GM12874 (cell line): ENCODE data around the gene REXO1.

Experiments
- TF ChIP-seq, protein P1 (sequence below): IDR thresholded peaks from 2 replicates; pipeline ENCODE4 v1.5.1; 2011; ENCODE audit warnings: low read depth, mild to moderate bottlenecking, control low read depth, low read length, moderate library complexity; ENCODE audit not compliant: insufficient read depth

The REXO1 gene

DNA sequence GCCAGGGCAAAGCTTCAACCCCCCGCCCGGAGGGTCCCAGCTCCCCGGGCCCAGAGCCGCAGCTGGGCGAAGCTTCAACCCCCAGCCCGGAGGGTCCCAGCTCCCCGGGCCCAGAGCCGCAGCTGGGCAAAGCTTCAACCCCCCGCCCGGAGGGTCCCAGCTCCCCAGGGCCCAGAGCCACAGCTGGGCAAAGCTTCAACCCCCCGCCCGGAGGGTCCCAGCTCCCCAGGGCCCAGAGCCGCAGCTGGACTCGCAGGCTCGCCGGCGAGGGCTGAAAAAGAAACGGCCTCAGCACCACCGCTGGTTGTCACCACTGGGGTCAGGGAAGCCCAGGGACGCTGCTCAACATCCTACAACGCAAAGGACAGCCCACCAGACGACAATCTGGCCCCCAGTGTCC is 5.2 kb downstream of the REXO1 start:
- TF ChIP-seq, protein P1, sequence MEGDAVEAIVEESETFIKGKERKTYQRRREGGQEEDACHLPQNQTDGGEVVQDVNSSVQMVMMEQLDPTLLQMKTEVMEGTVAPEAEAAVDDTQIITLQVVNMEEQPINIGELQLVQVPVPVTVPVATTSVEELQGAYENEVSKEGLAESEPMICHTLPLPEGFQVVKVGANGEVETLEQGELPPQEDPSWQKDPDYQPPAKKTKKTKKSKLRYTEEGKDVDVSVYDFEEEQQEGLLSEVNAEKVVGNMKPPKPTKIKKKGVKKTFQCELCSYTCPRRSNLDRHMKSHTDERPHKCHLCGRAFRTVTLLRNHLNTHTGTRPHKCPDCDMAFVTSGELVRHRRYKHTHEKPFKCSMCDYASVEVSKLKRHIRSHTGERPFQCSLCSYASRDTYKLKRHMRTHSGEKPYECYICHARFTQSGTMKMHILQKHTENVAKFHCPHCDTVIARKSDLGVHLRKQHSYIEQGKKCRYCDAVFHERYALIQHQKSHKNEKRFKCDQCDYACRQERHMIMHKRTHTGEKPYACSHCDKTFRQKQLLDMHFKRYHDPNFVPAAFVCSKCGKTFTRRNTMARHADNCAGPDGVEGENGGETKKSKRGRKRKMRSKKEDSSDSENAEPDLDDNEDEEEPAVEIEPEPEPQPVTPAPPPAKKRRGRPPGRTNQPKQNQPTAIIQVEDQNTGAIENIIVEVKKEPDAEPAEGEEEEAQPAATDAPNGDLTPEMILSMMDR = no peak

DNA sequence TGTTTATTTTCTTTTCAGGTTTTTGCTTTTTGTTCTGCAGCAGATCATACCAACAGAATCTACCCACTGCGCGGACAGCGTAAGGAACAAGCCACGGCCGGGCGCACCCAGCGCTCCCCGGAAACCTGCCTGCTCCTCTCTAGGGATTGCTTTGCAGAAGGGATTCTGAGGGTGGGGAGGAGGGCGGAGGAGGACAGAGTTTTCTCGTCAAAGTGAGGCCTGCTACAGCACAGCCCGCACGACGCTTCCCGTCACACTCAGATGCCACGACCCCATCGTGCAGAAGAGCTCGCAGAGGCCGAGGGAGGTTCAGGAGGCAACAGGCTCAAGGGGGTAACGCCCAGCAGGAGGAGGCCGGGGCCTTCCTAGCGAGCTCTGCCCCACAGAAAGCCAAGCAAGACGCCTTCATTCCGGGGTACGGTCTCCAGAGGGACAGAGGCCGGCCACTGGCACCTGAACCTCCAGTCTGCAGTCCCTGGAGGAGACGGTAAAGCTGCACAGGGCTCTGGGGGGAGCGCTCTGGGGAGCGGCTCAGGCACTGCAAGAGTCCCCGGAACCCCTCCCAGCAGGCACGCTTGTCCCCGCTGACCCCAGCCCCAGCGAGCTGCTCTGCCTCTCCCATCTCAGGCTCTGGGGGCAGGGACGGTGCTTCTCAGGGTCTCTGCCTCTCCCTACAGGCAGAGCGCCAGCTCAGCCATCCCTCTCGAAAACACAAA is 6.9 kb downstream of the REXO1 start:
- TF ChIP-seq, protein P1 = no peak

DNA sequence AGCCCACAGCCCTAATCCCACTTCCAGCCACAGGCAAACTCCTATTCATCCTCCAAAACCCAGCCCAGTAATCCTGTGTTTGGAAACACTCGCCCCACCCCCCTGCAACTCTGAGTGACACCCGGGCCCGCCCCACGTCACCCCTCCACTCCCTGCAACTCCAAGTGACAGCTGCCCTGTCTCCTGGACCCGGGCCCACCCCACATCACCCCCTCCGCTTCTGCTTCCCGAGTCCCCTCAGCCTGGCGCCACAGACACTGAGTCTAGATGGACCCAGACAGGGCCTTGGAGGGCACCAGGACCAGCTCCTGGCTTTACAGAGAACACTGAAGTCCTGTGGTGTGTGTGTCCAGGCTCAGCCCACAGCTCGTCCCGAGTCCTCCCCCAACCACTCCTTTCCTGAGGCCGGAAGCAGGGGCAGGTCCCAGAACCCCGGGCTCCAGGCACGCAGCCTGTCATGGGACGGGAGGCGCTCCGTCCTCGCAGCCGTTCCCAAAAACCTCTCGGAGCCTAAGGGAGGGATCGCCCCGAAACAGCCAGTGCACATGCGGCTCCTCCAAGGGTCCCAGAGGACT is 7.7 kb downstream of the REXO1 start:
- TF ChIP-seq, protein P1 = no peak

DNA sequence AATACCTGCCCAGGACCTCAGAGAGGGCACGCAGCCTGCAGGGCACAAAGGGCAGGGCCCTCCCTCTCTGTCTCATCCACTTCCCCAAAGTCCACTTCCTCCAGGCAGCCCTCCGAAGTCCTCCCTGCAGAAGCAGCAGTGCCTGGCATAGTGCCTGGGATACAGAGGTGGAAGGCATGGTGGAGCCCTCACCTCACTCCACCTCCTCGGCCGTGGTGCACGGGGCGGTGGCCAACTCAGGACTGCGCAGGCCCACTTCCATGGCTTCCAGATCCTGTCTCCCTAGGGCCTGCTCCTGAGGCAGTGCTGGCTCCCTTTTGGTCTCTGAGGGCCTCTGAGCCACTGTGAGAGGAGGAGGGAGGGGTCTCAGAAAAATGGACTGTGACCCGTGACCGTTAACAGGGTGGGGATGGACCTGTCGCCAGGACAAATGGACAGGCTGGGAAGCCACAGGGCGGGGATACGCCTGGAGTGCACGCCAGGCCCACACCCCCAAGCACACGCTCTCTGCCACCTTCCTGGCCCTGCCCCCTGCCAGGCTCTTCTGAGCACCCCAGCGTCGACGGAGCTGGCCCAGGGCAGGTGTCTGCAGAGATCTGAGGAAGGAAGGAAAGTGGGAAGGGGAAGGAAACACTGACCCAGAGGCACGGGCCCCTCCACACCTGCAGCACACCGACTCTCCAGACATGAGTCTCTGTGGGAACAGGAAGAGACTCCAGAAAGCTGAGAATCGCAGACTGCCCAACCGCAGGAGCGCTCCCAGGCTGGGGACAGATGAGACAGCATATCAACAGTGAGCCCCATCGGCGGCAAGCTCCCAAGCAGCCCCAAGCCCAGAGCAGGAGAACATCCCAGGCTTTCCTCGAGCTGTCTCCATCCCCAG is 8.4 kb downstream of the REXO1 start:
- TF ChIP-seq, protein P1 = no peak

DNA sequence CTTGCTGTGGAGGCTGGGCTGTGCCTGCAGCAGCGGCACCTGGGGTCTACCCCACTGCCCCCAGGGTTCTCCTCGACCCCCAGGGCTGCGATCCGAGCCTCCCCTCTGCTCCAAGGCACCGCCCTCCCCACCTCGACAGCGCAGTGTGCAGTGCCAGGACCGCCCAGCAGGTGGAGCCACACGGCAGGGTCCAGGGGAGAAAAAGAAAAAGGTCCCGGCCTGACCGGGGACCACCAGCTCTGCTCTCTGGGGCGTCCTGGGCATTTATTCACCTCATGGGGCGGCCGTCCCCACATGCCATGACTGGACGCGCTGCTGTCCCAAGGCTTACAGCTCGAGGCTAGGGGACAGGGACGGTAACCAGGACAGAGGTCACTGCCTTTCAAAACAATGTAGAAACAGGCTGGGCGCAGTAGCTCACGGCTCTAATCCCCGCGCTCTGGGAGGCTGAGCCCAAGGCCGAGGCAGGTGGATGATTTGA is 10.6 kb downstream of the REXO1 start:
- TF ChIP-seq, protein P1 = peak; percentile 95

DNA sequence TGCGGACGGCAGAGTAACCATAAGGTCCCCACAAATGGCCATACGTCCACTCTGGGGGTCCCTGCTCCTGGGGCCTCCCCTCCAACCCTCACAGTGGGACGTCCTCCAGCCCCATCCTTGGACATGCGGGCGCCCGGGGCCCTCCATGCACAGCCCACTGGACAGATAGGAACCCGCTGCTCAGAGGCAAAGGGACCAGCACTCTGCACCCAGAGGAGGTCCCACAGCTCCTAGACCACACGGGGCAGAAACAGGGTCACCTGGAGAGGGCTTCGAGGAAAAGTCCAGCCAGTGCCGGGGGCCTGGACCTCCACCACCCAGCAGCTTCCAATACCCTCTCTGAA is 11.1 kb downstream of the REXO1 start:
- TF ChIP-seq, protein P1 = no peak
